ENCODE measurements around the gene CTNNBL1.
"Not testable (repeated sequence)": the region's sequence is repeated elsewhere in the genome, so short reads cannot be mapped to it uniquely, and the experiment has no call there.

Gene CTNNBL1

DNA sequence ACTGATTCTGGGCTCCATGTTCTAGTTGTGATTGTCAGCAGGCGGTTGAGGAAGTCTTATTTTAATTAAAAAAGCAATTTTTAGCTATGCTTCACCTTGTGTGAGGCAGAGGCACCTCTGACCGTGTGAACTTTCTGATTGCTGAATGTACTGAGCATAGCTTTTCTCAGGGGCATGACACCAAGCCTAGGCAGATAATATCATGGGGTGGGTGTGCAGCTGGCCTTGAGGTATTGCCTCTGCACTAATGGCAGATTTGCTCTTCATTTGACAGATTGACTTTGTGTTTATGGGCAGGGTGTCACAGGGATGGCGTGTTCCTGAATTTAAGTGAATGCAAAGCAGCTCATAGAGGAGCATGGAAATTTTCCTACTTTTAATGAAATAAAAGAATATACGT lies 19.6 kb downstream of the CTNNBL1 start:
- no peak for DNase-seq

DNA sequence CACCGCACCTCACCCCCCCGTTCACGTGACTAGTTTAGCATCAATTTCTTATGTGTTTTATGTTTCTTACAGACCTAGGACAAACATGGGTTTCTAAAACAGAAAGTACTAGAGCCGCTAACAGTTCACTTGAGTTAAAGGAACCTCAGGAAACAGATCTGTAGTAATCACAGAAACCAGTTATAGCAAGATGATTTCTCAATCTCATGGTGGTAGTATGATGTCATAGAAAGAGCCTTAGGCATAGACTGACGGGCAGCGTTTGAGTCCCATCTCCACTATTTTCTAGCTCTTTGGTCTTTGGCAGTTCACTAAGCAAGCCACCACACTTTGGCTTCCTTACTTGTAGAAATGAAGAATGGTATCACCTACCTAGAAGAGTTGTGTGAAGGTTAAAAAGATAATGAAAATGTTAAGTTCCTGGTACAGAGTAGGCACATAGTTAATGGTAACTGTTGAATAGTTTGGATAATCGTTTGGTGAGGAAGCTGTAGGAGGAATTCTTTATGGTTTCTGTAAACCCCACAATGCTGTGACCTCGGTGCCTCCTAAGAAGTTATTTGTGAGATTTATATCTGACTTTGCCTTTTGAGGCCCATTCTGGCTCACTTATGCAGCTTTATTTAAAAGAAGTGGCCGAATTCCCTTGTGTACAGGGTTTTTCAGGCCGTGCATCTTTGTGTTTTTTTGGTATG lies 21.3 kb downstream of the CTNNBL1 start:
- DNase-seq, result no peak

DNA sequence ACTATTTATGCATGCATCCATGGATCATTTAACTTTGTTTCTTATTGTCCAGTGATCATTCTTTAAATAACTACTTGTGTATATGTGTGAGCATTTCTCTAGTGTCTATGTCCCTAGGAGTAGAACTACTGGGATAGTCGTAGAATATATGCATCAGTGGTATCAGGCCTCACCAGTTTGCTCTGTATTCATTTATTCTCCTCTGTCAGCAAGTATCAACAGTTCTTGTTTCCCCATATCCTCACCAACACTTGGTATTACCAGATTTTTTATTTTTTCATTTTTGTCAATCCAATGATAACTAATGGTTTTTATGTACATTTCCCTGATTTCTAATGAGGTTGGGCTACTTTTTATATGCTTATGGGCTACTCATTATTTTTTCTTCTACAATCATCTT lies 27.9 kb downstream of the CTNNBL1 start:
- no peak for DNase-seq

DNA sequence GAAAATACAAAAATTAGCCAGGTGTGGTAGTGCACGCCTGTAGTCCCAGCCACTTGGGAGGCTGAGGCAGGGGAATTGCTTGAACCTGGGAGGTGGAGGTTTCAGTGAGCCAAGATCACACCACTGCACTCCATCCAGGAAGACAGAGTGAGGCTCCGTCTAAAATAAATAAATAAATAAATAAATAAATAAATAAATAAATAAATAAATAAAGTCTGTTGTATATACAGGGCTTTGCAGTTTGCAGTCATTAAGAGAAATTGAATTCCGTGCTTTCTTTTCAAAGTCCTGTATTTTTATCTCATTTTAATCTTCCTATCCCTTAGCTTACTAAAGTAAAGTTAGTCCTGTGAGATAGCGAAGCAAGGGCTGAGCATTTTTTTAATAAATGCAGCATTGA lies 28.5 kb downstream of the CTNNBL1 start:
- DNase-seq, result not testable (repeated sequence)

DNA sequence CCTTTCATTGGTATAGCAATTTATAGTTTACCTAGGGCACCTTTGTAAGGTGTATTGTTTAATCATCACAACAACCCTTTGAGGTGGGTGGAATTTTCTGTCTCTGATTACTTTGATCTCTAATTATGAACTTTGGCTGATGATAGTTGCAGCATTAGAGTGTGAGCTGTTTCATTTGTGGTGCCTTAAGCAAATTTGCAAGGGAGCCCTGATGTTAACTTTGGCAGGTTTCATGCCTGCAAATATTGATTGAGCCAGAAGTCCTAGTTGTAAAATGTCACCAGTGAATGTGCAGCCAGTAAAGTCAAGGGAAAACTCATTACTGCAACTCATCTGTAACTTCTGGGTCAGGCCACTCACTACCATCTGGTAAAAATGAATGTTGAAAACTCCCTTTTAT lies 29.8 kb downstream of the CTNNBL1 start:
- DNase-seq, result no peak

DNA sequence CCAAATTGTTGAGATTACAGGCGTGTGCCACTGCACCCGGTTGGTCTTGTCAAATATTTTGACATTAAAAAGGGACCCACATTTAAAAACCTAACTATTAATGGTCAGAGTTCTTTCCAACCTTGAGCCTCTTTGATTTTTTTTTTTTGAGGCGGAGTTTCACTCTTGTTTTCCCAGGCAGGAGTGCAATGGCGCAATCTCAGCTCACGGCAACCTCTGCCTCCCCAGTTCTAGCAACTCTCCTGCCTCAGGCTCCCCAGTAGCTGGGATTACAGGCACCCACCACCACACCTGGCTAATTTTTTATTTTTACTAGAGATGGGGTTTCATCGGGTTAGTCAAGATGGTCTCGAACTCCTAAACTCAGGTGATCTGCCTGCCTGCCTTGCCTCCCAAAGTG lies 31.3 kb downstream of the CTNNBL1 start:
- DNase-seq, result no peak

DNA sequence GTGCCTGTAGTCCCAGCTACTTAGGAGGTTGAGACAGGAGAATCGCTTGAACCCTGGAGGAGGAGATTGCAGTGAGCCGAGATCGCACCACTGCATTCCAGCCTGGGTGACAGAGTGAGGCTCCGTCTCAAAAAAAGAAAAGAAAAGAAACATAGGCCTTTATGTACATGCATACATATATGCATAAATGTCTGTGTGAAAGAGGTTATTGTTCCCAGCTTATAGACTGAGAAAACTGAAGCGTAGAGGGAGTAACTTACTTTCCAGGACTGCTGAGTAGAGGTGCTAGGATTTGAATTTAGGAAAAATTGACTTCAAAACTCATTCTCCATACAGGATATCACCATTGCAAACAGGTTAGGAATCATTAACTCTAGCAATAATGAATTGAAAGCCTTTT lies 32.0 kb downstream of the CTNNBL1 start:
- DNase-seq, result no peak

DNA sequence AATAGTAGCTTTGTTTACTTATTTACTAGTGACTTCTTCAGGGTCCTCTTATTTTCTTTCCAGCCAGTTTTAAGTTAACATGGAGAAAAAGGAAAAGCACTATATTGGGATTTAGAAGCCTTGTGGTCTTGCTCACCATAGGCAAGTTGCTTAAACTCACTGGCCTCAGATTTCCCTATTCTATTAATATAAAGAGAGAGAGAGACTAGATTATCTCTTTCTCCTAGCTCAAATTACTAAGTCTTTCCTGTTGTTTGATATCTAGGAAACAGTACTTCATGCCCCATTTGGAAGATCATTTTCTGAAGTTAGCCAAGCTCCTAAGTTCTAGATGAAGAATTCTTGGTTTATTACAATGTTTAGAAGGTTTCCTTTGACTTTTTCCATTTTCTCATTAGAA lies 32.5 kb downstream of the CTNNBL1 start:
- no peak for DNase-seq

DNA sequence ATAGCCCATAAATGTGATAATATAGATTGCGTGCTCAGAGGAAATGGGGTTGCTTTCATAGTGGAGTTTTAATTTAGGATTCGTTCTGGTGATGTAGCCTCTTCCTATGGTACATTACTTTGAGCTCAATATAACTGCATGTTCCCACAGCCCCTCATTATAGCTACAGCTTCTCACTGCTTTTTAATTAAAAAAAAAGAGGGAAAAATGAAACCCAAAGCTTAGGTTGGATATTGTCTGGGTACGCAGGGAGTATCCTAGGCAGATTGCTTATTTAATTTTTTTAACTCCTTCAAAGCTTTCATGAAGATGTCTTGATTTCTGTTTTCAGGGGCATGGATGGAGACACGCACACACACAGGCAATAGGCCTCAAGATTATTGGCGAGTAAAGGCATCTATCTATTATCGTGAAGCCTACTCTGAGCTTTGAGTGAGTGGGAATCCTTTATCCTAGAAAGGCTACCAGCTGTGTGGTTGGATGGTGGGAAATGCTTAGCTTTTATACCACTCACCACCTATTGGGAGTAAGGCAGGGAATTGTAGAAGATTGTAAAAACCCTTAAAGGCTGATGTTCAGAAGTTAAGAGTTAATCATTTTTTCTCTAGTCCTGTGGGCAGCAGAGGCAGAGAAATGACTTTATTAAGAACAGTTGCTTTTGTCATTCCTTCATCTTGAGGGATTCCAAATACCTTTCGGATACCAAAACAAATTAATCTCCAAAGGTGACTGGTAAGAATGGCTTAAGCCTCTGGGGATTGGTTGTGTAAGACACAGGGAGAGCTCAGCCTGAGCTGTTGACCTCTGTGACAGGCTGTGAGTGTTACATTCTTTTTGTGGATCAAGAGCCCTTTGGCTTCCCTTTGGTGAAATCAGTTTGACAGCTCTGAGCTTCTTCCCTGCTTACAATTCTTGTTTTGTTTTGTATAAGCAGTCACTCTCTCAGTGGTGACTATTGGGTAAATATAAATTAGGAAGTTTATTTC lies 33.4 kb downstream of the CTNNBL1 start:
- DNase-seq, result no peak

DNA sequence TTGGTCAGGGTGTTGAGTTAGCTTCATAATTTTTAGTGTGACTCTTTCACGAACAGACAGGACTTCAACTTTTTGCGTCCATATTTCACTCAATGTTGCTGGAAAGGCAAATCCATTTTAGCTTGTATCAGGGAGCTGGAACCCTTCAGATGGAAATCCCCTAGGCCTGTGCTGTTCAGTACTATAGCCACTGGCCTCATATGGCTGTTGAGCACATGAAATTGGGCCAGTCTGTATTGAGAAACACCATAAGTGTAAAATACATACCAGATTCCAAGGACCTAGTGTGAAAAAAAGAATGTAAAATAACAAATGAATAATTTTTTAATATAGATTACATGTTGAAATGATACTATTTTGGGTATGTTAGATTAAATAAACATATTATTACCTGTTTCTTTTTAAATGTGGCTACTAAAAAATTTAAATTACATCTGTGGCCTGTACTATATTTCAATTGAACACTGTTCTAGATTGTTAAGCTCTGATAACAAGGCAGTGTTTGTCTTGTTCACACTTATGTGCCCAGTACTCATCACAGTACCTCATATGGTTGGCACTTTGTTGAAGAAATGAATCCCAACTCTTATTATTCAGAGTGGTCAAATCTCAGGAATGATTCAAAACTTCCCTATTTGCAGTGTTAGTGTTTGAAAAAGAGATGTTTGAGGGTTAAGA lies 34.3 kb downstream of the CTNNBL1 start:
- no peak for DNase-seq

DNA sequence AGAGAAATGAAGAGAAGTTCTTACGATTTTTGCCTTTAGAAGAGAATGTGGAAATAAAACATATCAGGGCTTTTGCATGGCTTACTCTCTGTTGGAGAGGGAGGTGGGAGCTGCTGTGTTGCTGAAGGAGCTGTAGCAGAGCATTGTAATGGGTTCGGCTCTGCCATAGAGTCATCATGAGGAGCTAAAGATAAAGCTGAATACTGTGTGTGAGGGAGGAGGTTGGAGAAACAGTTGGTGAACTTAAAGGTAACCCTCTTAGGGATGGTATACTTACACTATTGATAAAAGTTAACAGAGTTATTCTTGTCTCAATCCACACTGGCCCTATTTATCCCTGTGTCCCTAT lies 34.8 kb downstream of the CTNNBL1 start:
- no peak for DNase-seq

DNA sequence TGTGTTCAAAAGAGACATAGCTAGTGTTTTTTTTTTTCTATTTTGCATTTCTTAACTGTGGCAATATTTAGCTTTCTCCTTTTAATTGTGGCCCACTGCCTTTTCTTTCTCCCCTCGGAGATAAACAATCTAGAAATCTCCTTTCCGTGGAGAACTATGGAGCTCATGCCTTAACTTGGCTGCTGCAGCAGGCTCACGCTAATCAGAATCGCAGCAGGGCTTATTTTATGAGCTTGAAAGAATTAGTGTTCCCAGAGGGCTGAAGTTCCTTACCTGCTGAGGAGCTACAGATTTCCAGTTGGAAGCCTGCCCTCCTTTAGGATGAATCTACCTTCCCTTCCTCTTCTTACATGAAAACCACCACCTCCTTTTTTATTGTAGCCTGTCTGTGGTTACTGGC lies 35.6 kb downstream of the CTNNBL1 start:
- no peak for DNase-seq

DNA sequence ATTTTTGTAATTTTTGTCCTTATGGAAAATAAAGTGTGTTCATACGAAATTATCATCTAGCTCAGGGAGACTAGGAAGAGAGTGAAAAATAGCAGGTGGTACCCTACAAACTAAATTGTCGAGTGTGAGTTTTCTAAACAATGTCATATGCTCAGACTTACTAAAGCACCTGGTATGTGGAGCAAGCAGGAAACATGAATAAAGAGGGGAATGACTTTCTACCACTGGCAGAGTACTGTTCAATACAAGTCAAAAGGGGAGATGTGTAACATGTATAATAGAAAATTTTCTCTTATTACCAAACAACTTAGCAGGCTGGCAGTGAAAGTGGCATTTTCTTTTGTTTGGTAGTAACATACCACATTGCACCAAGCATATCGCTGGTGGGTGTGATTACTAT lies 36.1 kb downstream of the CTNNBL1 start:
- no peak for DNase-seq

DNA sequence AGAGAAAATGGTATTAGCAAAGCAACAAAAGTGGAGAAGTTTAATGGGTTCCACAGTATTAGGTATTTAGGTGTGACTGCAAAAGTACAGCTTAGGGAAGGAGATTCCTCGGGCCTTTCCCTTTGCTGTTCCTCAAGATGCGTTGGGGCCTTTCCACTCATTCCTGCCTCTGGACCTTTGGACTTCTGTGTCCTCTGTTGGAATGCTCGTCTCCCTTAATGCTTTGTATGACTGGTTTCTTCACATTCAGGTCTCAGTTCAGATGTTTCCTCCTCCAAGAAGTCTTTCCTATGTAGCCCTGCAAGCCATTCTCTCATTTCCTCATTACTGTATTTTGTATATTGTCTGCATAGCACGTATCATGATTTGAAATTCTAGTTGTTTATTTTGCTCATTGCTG lies 39.6 kb downstream of the CTNNBL1 start:
- no peak for DNase-seq

DNA sequence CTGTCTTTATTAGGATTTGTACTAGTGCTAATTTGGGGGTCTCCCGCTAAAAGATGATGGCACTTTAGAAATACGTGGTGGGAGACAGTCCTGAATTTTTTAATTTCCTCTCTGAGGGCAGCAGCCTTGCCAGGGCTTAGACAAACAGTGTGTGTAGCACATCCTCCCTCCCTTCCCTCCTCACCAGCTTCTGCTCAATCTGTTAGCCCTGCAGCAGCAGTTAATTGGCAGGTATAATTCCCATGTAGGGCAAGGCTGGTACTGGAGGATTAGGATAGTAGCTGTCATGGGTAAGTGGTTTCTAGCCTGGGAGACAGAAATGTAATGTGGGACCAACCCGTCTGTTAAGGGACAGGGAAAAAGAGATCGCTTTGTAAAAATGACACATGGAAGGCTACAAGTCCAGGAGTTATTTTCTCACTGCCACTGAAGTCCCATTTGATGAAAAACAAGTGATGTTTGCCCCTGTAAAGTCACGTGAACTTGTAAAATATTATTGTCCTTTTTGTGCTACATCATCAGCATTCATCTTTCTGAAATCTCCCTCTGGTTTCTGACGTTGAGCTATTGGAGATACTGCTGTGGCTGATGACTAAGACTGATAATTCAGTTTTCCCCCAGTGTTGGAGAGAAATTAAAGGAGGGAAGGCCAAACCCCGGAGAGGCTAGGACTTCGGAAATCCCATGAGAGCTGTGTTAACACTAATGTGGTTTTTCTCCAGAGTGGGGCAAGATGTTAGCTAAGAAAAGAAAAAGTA lies 40.6 kb downstream of the CTNNBL1 start:
- DNase-seq, result no peak

DNA sequence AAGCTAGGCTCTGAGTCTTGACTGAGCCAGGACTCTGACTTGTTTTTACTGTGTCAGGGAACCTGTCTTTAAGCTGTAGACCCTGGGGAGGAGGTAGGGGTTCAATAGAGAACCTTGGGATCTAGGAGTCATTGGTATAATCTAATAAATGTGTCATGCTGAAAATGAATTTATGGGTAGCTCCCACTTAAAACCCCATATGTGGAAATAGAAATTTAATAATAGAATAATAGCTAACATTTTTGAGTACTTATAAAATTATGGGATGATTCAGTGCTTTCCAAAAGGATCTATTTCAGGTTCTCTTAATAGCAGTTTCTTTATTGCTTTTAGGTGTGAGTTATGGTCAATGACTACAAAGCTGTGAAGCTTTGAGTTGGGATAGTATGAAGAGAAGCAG lies 41.7 kb downstream of the CTNNBL1 start:
- no peak for DNase-seq

DNA sequence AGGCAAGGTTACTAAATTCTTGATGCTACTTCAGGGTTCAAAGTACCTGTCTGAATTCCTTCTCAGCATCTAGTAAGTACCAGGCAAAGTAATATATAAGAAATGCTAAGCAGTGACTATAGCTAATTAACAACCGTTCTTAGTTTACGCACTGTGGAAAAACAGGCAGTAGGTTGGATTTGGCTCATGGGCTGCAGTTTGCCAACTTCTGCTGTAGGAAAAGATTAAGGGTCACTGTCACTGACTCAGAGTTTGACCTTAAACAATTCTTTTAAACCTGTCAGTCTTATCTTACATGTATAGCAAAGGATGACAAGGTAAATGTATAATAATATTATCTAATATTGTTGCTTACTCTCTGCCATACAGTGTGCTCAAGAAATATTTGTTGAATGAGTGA lies 42.3 kb downstream of the CTNNBL1 start:
- DNase-seq, result no peak

DNA sequence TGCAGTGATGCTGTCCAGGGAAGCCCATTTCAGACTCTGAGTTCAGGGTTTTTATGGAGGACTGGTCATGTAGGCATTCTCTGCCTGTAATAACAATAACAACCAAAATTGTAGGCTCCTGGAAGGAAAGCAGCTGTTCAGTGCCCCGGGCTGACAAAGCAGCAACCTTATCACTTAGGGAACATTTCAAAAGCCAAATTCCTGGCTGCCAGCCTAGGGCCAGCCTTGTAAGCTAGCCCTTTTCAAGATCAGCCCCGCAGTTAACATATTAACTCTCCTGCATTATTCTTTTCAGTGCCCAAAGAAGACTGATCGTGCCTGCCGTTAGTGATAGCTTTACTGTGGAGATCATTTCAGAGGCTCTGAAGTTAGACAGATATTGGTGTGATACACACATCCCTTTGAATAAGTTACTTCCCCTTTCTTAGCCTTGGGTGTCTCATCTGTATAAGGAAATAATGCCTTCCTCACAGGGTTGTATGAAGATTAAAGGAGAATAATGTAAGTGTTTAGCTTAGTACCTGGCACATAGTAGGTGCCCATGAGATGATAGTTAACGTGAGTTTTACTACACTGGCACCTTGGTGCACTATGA lies 44.1 kb downstream of the CTNNBL1 start:
- no peak for DNase-seq

DNA sequence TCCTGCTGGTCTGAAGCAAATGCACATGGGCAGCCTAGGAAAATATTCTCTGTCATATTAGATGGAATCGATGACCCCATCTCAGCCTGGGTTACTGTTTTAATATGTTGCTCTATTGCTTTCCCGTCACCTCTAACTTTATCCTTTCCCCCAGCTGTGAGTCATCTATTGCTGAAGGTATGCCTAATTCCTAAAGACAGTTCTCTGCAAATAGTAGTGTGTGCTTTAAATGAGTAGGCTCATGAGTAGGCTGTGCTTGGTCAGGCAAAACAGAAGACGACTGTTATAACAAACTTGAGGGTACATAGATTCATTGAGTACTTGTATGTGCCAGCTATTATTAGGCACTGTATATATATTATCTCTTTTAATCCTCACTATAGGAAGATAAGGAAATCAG lies 47.2 kb downstream of the CTNNBL1 start:
- DNase-seq, result no peak

DNA sequence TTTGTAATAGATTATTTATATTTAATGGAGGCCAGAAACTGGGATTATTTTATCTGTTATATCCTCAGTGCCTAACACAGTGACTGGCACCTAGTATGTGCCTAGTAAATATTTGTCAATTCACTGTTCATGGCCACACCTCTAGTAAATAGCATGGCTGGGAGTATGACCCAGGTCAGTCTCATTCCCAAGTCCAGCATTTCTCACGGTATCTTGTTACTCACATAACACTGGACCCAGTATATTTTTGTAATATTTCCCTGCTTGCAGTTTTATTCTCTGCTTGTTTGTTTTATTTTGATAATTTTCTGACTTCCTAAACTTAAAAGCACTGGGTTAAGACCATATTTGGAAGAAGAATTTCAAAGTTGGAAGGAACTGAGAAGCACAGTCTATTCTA lies 47.7 kb downstream of the CTNNBL1 start:
- no peak for DNase-seq

DNA sequence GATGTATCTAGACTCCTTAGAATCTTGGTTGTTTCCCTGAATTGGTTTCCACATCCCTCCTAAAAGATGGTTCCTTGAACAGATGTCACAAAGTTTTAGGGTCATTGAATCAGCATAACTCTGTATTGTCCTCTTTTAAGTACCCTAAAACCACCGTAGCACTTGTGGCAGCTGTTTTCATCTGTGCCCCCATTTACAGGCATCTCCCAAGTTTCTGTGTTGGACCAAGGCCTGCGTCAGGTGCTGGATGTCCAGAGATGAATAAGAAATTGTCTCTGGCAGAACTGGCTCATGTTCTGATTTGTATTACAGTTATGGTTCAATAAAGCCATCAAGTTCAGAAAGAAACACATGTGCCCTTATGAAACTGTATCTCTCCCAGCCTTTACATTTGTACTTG lies 48.3 kb downstream of the CTNNBL1 start:
- DNase-seq, result no peak

DNA sequence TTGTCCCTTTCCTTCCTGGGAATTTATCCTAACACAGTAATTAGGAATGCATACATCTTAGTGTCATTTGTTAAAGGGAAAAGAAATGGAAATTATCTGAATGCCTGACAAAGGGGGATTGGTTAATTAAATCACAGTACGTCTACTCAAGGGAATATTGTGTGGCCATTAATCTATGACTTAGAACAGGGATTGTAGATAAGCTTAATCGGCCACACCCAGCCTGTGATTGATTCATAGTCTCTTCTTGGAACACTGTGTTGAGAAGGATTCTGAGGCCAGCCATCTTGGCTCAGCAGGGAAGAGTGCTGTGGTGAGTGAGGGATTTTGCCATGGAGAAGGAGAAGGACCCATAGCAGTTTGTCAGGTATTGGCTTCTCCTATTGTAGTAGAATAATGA lies 50.5 kb downstream of the CTNNBL1 start:
- no peak for DNase-seq

DNA sequence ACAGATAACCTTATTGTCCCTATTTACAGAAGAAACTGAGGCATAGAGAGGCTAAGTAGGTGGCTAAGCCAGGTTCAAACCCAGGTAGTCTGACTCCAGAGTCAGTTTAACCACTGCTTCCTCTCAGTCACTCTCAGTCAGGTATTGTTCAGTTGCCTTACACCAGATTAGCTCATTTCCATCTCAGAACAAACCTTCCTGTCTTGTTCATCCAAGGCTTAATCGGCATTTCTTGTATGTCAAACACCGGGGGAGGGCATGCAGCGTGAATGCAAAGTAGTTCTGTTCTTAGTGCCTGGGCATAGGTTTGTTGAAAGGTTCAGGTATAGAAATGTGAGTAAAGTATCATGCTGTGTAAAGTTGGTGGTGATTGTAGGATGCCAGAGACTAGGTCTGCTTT lies 51.7 kb downstream of the CTNNBL1 start:
- no peak for DNase-seq

Measured in NCI-H2029 (cell line).